HG03521 (cell line): ENCODE measurements around the gene MYO1E.

Experiments
- ATAC-seq: cut with Tn5 transposase; IDR thresholded peaks from one replicate; pipeline ENCODE4 v1.9.1; 2021; ENCODE audit warnings: mild to moderate bottlenecking, moderate library complexity; ENCODE audit not compliant: unreplicated experiment

The MYO1E gene

GRCh38 chr15:59104602-59104911, 268.1 kb downstream of the MYO1E start:
- ATAC-seq = no peak

DNA sequence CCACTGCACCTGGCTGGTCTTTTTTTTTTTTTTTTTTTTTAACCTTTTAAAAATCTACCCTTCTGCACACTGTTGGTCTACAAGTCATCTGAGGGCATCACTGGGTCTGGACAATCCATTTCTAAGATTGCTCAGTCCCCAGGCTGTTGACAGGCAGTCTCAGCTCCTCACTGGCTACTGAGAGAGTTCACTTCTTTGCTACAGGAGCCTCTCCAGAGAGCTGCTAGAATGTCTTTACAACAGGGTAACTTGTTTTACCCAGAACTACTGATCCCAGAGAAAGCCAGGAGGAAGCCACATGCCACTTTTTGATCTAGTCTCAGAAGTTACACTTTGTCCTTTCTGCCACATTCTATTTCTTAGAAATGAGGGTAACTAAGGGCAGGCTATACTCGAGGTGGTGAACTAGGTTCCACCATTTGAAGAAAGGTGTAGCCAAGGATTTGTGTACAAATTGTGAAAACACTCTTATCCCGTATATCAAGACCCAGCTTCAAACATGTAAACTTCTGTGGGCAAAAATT, 273.4 kb downstream of the MYO1E start:
- no peak for ATAC-seq

GRCh38 chr15:59096429-59096828, 276.2 kb downstream of the MYO1E start:
- ATAC-seq = no peak

DNA sequence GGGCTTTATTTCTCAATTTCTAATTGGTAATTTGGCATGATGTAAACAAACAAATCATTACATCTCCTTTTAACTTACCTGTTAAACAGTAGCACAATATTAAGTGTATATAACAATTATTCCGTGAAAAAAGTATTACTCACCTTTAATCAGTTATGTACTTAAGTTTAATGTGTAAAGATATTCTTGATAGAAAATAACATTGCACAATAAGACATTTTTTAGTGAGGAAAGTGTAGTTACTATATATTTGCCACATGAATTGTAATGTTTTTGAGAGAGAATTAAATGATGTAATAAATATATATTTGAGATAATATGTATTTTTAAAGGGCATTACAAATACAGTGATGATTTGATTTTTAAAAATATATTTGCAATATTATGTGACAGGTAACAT, 278.6 kb downstream of the MYO1E start:
- ATAC-seq = no peak

GRCh38 chr15:59087731-59088130, 284.9 kb downstream of the MYO1E start:
- ATAC-seq = no peak
